ENCODE data around the gene CCDC78. TPM values are rescaled to one million over a fixed set of nuclear protein-coding genes. Genes with fewer than 3 reads are reported as not detected.

Gene CCDC78
- total and polyA plus RNA-seq, 2 of the 13 experiments (the other 11 are each of a cell fraction or from before 2014, with no cell fraction given): 0.53 to 1.5 TPM

DNA sequence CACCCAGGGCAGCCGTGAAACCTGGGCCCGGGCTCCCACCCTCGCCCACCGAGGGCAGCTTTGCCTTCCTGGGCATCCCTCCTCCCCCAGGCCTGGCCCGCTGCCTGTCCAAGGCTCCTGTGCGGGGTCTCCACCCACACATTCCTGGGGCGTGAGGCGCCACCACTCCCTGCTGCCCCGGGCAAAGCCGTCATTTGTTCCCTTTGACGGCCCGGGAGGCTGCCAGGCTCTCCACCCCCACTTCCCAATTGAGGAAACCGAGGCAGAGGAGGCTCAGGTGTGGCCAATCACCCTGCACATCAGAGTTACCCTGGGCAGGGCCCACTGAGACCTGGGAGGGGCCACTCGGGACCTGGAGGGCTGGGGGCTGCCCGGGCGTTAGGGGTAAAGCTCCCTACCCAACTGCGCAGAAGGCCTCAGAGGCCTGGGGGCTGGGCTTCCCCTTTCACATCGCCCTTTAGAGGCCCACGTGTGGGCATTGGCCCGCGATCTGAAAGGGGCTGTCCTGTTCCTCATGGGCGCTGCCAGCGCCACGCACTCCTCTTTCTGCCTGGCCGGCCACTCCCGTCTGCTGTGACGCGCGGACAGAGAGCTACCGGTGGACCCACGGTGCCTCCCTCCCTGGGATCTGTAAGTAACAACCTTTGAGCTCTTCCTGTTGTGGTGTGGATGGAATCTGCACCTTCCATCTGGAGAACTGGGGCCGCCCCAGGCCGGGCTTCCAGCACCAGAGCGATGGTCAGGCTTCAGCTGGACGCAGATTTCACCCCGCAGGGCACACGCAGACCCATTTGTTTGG, 34.5 kb upstream of the CCDC78 start, which contains the start of gene MSLN (continued):
- TF ChIP-seq, protein P1, sequence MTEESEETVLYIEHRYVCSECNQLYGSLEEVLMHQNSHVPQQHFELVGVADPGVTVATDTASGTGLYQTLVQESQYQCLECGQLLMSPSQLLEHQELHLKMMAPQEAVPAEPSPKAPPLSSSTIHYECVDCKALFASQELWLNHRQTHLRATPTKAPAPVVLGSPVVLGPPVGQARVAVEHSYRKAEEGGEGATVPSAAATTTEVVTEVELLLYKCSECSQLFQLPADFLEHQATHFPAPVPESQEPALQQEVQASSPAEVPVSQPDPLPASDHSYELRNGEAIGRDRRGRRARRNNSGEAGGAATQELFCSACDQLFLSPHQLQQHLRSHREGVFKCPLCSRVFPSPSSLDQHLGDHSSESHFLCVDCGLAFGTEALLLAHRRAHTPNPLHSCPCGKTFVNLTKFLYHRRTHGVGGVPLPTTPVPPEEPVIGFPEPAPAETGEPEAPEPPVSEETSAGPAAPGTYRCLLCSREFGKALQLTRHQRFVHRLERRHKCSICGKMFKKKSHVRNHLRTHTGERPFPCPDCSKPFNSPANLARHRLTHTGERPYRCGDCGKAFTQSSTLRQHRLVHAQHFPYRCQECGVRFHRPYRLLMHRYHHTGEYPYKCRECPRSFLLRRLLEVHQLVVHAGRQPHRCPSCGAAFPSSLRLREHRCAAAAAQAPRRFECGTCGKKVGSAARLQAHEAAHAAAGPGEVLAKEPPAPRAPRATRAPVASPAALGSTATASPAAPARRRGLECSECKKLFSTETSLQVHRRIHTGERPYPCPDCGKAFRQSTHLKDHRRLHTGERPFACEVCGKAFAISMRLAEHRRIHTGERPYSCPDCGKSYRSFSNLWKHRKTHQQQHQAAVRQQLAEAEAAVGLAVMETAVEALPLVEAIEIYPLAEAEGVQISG (CRISPR knock-in tag; IDR thresholded peaks at IDR 0.05): 0 out of 2 replicates have a peak, but pooled peaks have one; percentile 24
- TF ChIP-seq SIN3B (IDR thresholded peaks at IDR 0.05; ENCODE audit: low read length) (no peak), TARDBP (CRISPR knock-in tag; IDR thresholded peaks at IDR 0.05) (no peak), ZNF546 (CRISPR knock-in tag; conservative IDR thresholded peaks at IDR 0.05) (no peak), PRMT3 (CRISPR knock-in tag; IDR thresholded peaks at IDR 0.05; ENCODE audit: borderline replicate concordance, low read depth) (no peak), MIER2 (CRISPR knock-in tag; IDR thresholded peaks at IDR 0.05) (no peak), MXI1 (IDR thresholded peaks at IDR 0.05; ENCODE audit: borderline replicate concordance, low read depth, low read length) (no peak), ZNF225 (CRISPR knock-in tag; IDR thresholded peaks at IDR 0.05) (no peak), ZNF296 (CRISPR knock-in tag; conservative IDR thresholded peaks at IDR 0.05) (no peak), ZNF12 (CRISPR knock-in tag; IDR thresholded peaks at IDR 0.05) (no peak), MYC (CRISPR knock-in tag; IDR thresholded peaks at IDR 0.05; ENCODE audit: borderline replicate concordance) (peak; percentile 42; the same call in 1 of the 2 replicates), ZBTB20 (CRISPR knock-in tag; IDR thresholded peaks at IDR 0.05; ENCODE audit: borderline replicate concordance, low read depth) (no peak), BRD4 (CRISPR knock-in tag; IDR thresholded peaks at IDR 0.05) (no peak), ZNF543 (CRISPR knock-in tag; IDR thresholded peaks at IDR 0.05) (0 out of 2 replicates have a peak, but pooled peaks have one; percentile 24)
- TF ChIP-seq, protein P2, sequence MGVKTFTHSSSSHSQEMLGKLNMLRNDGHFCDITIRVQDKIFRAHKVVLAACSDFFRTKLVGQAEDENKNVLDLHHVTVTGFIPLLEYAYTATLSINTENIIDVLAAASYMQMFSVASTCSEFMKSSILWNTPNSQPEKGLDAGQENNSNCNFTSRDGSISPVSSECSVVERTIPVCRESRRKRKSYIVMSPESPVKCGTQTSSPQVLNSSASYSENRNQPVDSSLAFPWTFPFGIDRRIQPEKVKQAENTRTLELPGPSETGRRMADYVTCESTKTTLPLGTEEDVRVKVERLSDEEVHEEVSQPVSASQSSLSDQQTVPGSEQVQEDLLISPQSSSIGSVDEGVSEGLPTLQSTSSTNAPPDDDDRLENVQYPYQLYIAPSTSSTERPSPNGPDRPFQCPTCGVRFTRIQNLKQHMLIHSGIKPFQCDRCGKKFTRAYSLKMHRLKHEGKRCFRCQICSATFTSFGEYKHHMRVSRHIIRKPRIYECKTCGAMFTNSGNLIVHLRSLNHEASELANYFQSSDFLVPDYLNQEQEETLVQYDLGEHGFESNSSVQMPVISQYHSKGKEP (CRISPR knock-in tag; IDR thresholded peaks at IDR 0.05): no peak
- TF ChIP-seq, protein P3, sequence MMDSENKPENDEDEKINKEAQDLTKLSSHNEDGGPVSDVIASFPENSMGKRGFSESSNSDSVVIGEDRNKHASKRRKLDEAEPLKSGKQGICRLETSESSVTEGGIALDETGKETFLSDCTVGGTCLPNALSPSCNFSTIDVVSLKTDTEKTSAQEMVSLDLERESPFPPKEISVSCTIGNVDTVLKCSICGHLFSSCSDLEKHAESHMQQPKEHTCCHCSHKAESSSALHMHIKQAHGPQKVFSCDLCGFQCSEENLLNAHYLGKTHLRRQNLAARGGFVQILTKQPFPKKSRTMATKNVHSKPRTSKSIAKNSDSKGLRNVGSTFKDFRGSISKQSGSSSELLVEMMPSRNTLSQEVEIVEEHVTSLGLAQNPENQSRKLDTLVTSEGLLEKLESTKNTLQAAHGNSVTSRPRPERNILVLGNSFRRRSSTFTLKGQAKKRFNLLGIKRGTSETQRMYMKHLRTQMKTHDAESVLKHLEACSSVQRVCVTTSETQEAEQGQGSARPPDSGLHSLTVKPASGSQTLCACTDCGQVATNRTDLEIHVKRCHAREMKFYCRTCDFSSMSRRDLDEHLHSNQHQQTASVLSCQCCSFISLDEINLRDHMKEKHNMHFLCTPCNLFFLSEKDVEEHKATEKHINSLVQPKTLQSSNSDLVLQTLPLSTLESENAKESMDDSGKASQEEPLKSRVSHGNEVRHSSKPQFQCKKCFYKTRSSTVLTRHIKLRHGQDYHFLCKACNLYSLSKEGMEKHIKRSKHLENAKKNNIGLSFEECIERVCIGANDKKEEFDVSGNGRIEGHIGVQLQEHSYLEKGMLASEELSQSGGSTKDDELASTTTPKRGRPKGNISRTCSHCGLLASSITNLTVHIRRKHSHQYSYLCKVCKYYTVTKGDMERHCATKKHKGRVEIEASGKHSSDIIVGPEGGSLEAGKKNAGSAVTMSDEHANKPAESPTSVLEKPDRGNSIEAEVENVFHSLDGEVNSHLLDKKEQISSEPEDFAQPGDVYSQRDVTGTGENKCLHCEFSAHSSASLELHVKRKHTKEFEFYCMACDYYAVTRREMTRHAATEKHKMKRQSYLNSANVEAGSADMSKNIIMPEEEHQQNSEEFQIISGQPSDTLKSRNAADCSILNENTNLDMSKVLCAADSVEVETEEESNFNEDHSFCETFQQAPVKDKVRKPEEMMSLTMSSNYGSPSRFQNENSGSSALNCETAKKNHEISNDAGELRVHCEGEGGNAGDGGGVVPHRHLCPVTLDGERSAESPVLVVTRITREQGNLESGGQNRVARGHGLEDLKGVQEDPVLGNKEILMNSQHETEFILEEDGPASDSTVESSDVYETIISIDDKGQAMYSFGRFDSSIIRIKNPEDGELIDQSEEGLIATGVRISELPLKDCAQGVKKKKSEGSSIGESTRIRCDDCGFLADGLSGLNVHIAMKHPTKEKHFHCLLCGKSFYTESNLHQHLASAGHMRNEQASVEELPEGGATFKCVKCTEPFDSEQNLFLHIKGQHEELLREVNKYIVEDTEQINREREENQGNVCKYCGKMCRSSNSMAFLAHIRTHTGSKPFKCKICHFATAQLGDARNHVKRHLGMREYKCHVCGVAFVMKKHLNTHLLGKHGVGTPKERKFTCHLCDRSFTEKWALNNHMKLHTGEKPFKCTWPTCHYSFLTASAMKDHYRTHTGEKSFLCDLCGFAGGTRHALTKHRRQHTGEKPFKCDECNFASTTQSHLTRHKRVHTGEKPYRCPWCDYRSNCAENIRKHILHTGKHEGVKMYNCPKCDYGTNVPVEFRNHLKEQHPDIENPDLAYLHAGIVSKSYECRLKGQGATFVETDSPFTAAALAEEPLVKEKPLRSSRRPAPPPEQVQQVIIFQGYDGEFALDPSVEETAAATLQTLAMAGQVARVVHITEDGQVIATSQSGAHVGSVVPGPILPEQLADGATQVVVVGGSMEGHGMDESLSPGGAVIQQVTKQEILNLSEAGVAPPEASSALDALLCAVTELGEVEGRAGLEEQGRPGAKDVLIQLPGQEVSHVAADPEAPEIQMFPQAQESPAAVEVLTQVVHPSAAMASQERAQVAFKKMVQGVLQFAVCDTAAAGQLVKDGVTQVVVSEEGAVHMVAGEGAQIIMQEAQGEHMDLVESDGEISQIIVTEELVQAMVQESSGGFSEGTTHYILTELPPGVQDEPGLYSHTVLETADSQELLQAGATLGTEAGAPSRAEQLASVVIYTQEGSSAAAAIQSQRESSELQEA (CRISPR knock-in tag; IDR thresholded peaks at IDR 0.05; ENCODE audit: not compliant biosample characterization): no peak
- TF ChIP-seq, protein P4, sequence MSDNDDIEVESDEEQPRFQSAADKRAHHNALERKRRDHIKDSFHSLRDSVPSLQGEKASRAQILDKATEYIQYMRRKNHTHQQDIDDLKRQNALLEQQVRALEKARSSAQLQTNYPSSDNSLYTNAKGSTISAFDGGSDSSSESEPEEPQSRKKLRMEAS (IDR thresholded peaks at IDR 0.05): peak; percentile 36; the same call in 1 of the 2 replicates
